Sigmoid colon (tissue), 4 donors: ENCODE measurements around the gene ILKAP.

Experiments used
- CTCF ChIP-seq, 4 experiments: fragments of 450-650 bp in 3 of 4; fragments of 200-600 bp in 1 of 4; IDR thresholded peaks; one replicate each; pipeline ENCODE4 v1.5.1; 2016 to 2019; ENCODE audit warnings: antibody characterized with exemption in 4 of 4, mild to moderate bottlenecking in 3 of 4, moderate library complexity in 2 of 4
- EP300 ChIP-seq, 4 donors: sonication (generic); formaldehyde crosslinking; IDR thresholded peaks; one replicate each; pipeline ENCODE4 v1.6.1; 2017; ENCODE audit warnings: antibody characterized with exemption in 4 of 4

DNA sequence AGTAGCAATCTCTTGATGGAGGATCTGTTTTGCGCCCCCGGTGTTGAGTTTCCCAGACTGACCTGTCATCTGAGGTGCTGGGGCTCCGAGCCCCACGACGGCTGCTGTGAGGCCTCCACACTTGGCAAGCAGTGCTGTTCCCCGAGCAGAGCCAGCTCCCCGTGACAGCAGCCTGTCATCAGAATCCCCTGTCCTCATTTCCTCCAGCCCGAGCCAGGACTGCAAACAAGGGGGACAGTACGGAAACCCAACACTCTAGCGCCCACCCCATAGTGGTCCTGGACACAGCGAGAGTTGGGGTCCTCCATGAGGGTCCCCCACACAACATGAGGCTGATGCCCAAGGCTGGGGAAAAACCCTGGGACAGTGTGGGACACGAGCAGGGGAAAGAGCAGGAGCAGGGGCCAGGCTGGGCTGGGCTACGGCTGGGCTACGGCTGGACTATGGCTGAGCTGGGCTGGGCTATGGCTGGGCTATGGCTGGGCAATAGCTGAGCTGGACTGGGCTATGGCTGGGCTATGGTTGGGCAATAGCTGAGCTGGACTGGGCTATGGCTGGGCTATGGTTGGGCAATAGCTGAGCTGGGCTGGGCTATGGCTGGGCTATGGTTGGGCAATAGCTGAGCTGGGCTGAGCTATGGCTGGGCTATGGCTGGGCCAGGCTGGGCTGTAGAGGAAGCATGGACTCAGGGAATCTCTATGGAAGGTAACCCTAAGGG, 66.5 kb downstream of the ILKAP start:
- TF ChIP-seq CTCF (IDR thresholded peaks at IDR 0.05) (no peak), EP300 (IDR thresholded peaks at IDR 0.05) (no peak)
